H1 (cell line): ENCODE results near the gene LRRC56. TPM values are rescaled to one million over a fixed set of nuclear protein-coding genes. Genes with fewer than 3 reads are reported as not detected.

ENCODE experiments used
- ASH2L ChIP-seq: fragments of 200-600, 300-600 bp; sonication (generic); IDR thresholded peaks from one replicate; pipeline ENCODE4 v1.7.1; 2017; ENCODE audit warnings: low read length
- BCL11A ChIP-seq, 2 experiments: IDR thresholded peaks; one replicate each; pipeline ENCODE4 v1.6.1; 2011; ENCODE audit warnings: low read depth in 2 of 2, low read length in 2 of 2, mild to moderate bottlenecking in 2 of 2
- CBX8 ChIP-seq: fragments of 300-800, 300-1000 bp; sonication (generic); IDR thresholded peaks from 2 replicates; pipeline ENCODE4 v1.7.1; 2016; ENCODE audit warnings: low read depth, low read length, borderline replicate concordance
- CHD2 ChIP-seq: IDR thresholded peaks from 2 replicates; pipeline ENCODE4 v1.6.1; 2012; ENCODE audit warnings: low read length, improper control_type of control experiment
- CREB1 ChIP-seq: IDR thresholded peaks from 2 replicates; pipeline ENCODE4 v1.6.1; 2012; ENCODE audit warnings: inconsistent platforms
- CTCF ChIP-seq, 3 experiments: IDR thresholded peaks; 1 replicate in 2 of 3; 2 replicates in 1 of 3; pipeline versions ENCODE4 v1.5.1 to v1.6.1; 2011; ENCODE audit warnings: low read length in 3 of 3, mild to moderate bottlenecking in 3 of 3, inconsistent platforms in 2 of 3, low read depth in 1 of 3, moderate library complexity in 1 of 3; ENCODE audit not compliant: insufficient read depth in 1 of 3; ENCODE audit errors: control extremely low read depth in 1 of 3
- EZH2 ChIP-seq: fragments of 200-600 bp; sonication (generic); IDR thresholded peaks from 2 replicates; pipeline ENCODE4 v1.7.1; 2012; ENCODE audit warnings: low read depth, mild to moderate bottlenecking, moderate library complexity, low read length, inconsistent platforms; ENCODE audit not compliant: severe bottlenecking
- GTF2F1 ChIP-seq: IDR thresholded peaks from 2 replicates; pipeline ENCODE4 v1.6.1; 2012; ENCODE audit warnings: low read depth, low read length, improper control_type of control experiment, borderline replicate concordance
- POU5F1 ChIP-seq: IDR thresholded peaks from 2 replicates; pipeline ENCODE4 v1.6.1; 2011; ENCODE audit warnings: low read depth, mild to moderate bottlenecking, low read length, moderate library complexity
- SP1 ChIP-seq: IDR thresholded peaks from 2 replicates; pipeline ENCODE4 v1.6.1; 2011; ENCODE audit warnings: low read depth, low read length
- SRF ChIP-seq: IDR thresholded peaks from 2 replicates; pipeline ENCODE4 v1.6.1; 2011; ENCODE audit warnings: mild to moderate bottlenecking, low read depth, low read length, moderate library complexity
- TCF12 ChIP-seq: IDR thresholded peaks from 2 replicates; pipeline ENCODE4 v1.6.1; 2011; ENCODE audit warnings: low read depth, mild to moderate bottlenecking, low read length
- polyA plus RNA-seq, 7 experiments: library from polyadenylated mRNA; depleted of rRNA in 3 of 7; stranded (reverse) in 5 of 7; unstranded in 2 of 7; fragments of >200 nt in 5 of 7; fragments of 200-250 nt in 2 of 7; gene quantifications; 1 replicate in 5 of 7; 2 replicates in 1 of 7; 4 replicates in 1 of 7; pipeline versions ENCODE4 v1.2.1 to v1.2.3, GENCODE V29; 2011 to 2013; ENCODE audit warnings: missing spikeins in 2 of 7, mixed read lengths in 2 of 7
- total RNA-seq: library from RNA; stranded (reverse); fragmentation: NEBNext Ultra II Directional; extraction: Animal tissue kit (Norgen Biotek cat#: 25700); gene quantifications from 2 replicates; pipeline ENCODE4 v1.2.1, GENCODE V29; 2021

LRRC56 gene
- total and polyA plus RNA-seq, 2 of the 8 experiments (the other 6 are each of a cell fraction or from before 2014, with no cell fraction given): 0.94 to 1.9 TPM

- TF ChIP-seq CREB1: peak; percentile 57; the same call in 1 of the 2 replicates
- peak; percentile 42 for TF ChIP-seq ASH2L
- TF ChIP-seq CBX8: no peak
- TF ChIP-seq SRF: peak; percentile 49; the same call in 1 of the 2 replicates
- TF ChIP-seq EZH2: no peak
- TF ChIP-seq POU5F1: no peak
- TF ChIP-seq SP1: no peak
- peak; percentile 84; the same call in 1 of the 2 replicates for TF ChIP-seq GTF2F1
- peak; percentile 68; the same call in 1 of the 2 replicates for TF ChIP-seq TCF12
- no peak for TF ChIP-seq BCL11A (IDR thresholded peaks at IDR 0.05; ENCODE audit: low read depth in 2 of 2, low read length in 2 of 2)
- TF ChIP-seq CTCF (IDR thresholded peaks at IDR 0.05; ENCODE audit: control extremely low read depth in 1 of 3, insufficient read depth in 1 of 3, low read depth in 1 of 3, low read length in 3 of 3): peak; percentile 82 to 100 (median 94)
- 0 out of 2 replicates have a peak, but pooled peaks have one; percentile 4 for TF ChIP-seq CHD2
Measured at GRCh38 chr11:518463-519202, 18.7 kb upstream of the LRRC56 start (continued).
